HepG2 (cell line): ENCODE measurements around the gene MBD3. TPM values are rescaled to one million over a fixed set of nuclear protein-coding genes. Genes with fewer than 3 reads are reported as not detected.

ENCODE experiments used
- ATAC-seq: fragments of 200-7000 bp; cut with Tn5 transposase; 3 replicates; pipeline ENCODE4 v1.9.1; 2020; ENCODE audit warnings: mild to moderate bottlenecking, moderate library complexity
- BruUV-seq: library from RNA; stranded (reverse); fragments of 400-500 nt; replicated peaks from 2 replicates; lab custom pipeline; 2021; lab: Mats Ljungman, UMichigan
- CTCF ChIA-PET: fragments of 300-600 bp; formaldehyde crosslinking; extraction: SDS; loops from one replicate; lab custom pipeline; 2021; ENCODE audit warnings: low total read pairs, inconsistent platforms, low intra/inter-chr PET ratio; lab: Yijun Ruan, JAX
- POLR2A ChIA-PET: fragments of 350-600 bp; sonication (Branson Sonifier 250); formaldehyde crosslinking; loops from one replicate; lab custom pipeline; 2020; ENCODE audit warnings: antibody characterized with exemption, inconsistent platforms; lab: Yijun Ruan, JAX
- DNase-seq: peaks from one replicate; pipeline ENCODE4 v3.0.0-alpha.2; 2015; ENCODE audit warnings: low spot score
- FAIRE-seq: peaks from 3 replicates; lab custom pipeline; 2011; peaks lifted over from hg19 to GRCh38; lab: Jason Lieb, UNC
- H2AFZ ChIP-seq: one replicate; pipeline ENCODE4 v1.6.1; 2011; ENCODE audit warnings: low read length, inconsistent platforms
- H3K27ac ChIP-seq: fragments of 300-600 bp; 3 replicates; pipeline ENCODE4 v1.8.0; 2011; ENCODE audit warnings: mixed run types, mild to moderate bottlenecking, mixed read lengths, low read length, inconsistent platforms; ENCODE audit not compliant: insufficient read depth; ENCODE audit errors: extremely low read length
- H3K27me3 ChIP-seq, 2 experiments: fragments of 200-600 bp in 1 of 2; 2 replicates in 1 of 2; 3 replicates in 1 of 2; pipeline versions ENCODE4 v1.6.0 to v1.8.0; 2011; ENCODE audit warnings: low read length in 2 of 2, mild to moderate bottlenecking in 2 of 2, moderate library complexity in 2 of 2, inconsistent platforms in 1 of 2; ENCODE audit not compliant: insufficient read depth in 2 of 2, control insufficient read depth in 1 of 2
- H3K36me3 ChIP-seq, 2 experiments: fragments of 200-600 bp in 1 of 2; replicated peaks in 1 of 2; 2 replicates in 1 of 2; 3 replicates in 1 of 2; pipeline versions ENCODE4 v1.5.1 to v1.8.0; 2011; ENCODE audit warnings: low read length in 2 of 2, inconsistent platforms in 1 of 2; ENCODE audit not compliant: insufficient read depth in 2 of 2, control insufficient read depth in 1 of 2
- H3K4me1 ChIP-seq: 2 replicates; pipeline ENCODE4 v1.5.1; 2012; ENCODE audit warnings: low read length, inconsistent platforms; ENCODE audit not compliant: insufficient read depth
- H3K4me2 ChIP-seq: 2 replicates; pipeline ENCODE4 v1.6.0; 2011; ENCODE audit warnings: low read depth, low read length, inconsistent platforms
- H3K4me3 ChIP-seq, 3 experiments: fragments of 200-600 bp in 1 of 3; sonication (generic), shearing (Covaris generic) in 1 of 3; replicated peaks in 1 of 3; 2 replicates each; pipeline ENCODE4 v1.5.1; 2011 to 2016; ENCODE audit warnings: low read length in 3 of 3, inconsistent platforms in 2 of 3, low read depth in 2 of 3, mild to moderate bottlenecking in 2 of 3, control low read depth in 1 of 3, mixed read lengths in 1 of 3; ENCODE audit not compliant: insufficient read depth in 1 of 3
- H3K79me2 ChIP-seq: one replicate; pipeline ENCODE4 v1.6.1; 2011; ENCODE audit warnings: low read length, inconsistent platforms; ENCODE audit not compliant: insufficient read depth
- H3K9ac ChIP-seq: 2 replicates; pipeline ENCODE4 v1.6.0; 2011; ENCODE audit warnings: mild to moderate bottlenecking, low read depth, low read length, inconsistent platforms; ENCODE audit not compliant: insufficient read depth
- H3K9me3 ChIP-seq: 2 replicates; pipeline ENCODE4 v1.5.1; 2012; ENCODE audit warnings: mild to moderate bottlenecking, low read length
- H4K20me1 ChIP-seq: 2 replicates; pipeline ENCODE4 v1.6.0; 2011; ENCODE audit warnings: inconsistent platforms, mild to moderate bottlenecking, low read length, moderate library complexity; ENCODE audit not compliant: insufficient read depth
- DNMT1 ChIP-seq: sonication (generic); formaldehyde crosslinking; IDR thresholded peaks from 2 replicates; pipeline ENCODE4 v1.5.1; 2020; ENCODE audit warnings: mild to moderate bottlenecking, missing genetic modification reagents
- IRX3 ChIP-seq: sonication (generic); formaldehyde crosslinking; IDR thresholded peaks from 2 replicates; pipeline ENCODE4 v1.8.1; 2023; ENCODE audit warnings: mild to moderate bottlenecking, low read depth, missing genetic modification reagents, borderline replicate concordance
- MAX ChIP-seq: IDR thresholded peaks from 2 replicates; pipeline ENCODE4 v1.6.1; 2012; ENCODE audit warnings: inconsistent platforms
- MXD1 ChIP-seq: sonication (generic); formaldehyde crosslinking; IDR thresholded peaks from 2 replicates; pipeline ENCODE4 v1.4.0; 2020; ENCODE audit warnings: mild to moderate bottlenecking, missing genetic modification reagents
- SKIL ChIP-seq: sonication (generic); formaldehyde crosslinking; IDR thresholded peaks from 2 replicates; pipeline ENCODE4 v1.8.0; 2022; ENCODE audit warnings: missing genetic modification reagents, mild to moderate bottlenecking, moderate library complexity, borderline replicate concordance
- WIZ ChIP-seq: sonication (generic); formaldehyde crosslinking; IDR thresholded peaks from 2 replicates; pipeline ENCODE4 v1.5.1; 2020; ENCODE audit warnings: mild to moderate bottlenecking, missing genetic modification reagents
- ZFP37 ChIP-seq: sonication (generic); formaldehyde crosslinking; IDR thresholded peaks from 2 replicates; pipeline ENCODE4 v1.4.0; 2020; ENCODE audit warnings: missing genetic modification reagents, borderline replicate concordance
- ZNF20 ChIP-seq: sonication (generic); formaldehyde crosslinking; IDR thresholded peaks from 2 replicates; pipeline ENCODE4 v1.4.0; 2020; ENCODE audit warnings: mild to moderate bottlenecking, moderate library complexity, missing genetic modification reagents
- ZNF205 ChIP-seq: IDR thresholded peaks from 2 replicates; pipeline ENCODE4 v1.6.1; 2018; ENCODE audit warnings: missing biosample characterization, missing genetic modification reagents
- ZNF337 ChIP-seq: sonication (generic); formaldehyde crosslinking; IDR thresholded peaks from 2 replicates; pipeline ENCODE4 v1.5.1; 2020; ENCODE audit warnings: missing genetic modification reagents, low read depth, mild to moderate bottlenecking, borderline replicate concordance
- ZNF576 ChIP-seq: sonication (generic); formaldehyde crosslinking; IDR thresholded peaks from 2 replicates; pipeline ENCODE4 v1.4.0; 2020; ENCODE audit warnings: mild to moderate bottlenecking, missing genetic modification reagents
- ZSCAN25 ChIP-seq: sonication (generic); formaldehyde crosslinking; IDR thresholded peaks from 2 replicates; pipeline ENCODE4 v1.8.0; 2022; ENCODE audit warnings: mild to moderate bottlenecking, missing genetic modification reagents
- ZUFSP ChIP-seq: sonication (generic); formaldehyde crosslinking; IDR thresholded peaks from 2 replicates; pipeline ENCODE4 v1.9.0; 2021; ENCODE audit warnings: missing genetic modification reagents, mild to moderate bottlenecking, borderline replicate concordance
- ZXDC ChIP-seq: sonication (generic); formaldehyde crosslinking; IDR thresholded peaks from 2 replicates; pipeline ENCODE4 v1.5.0; 2020; ENCODE audit warnings: mild to moderate bottlenecking, missing genetic modification reagents
- WGBS: methylation state at CpG from one replicate; pipeline ENCODE4 v1.1.6; 2017; ENCODE audit warnings: low lambda C conversion rate; 5-methylcytosine and 5-hydroxymethylcytosine counted together
- in situ Hi-C: cut with HindIII; loops from 2 replicates; pipeline ENCODE4 v1.10.0; 2017; ENCODE audit warnings: low pct_unique_long_range_greater_than_20kb; ENCODE audit not compliant: extremely low pct_ligation_motif_present
- intact Hi-C: fragments of 100-400 bp; cut with micrococcal nuclease; formaldehyde crosslinking; loops from one replicate; pipeline ENCODE4 v1.10.0; 2022; ENCODE audit not compliant: unreplicated experiment
- polyA plus RNA-seq, 8 experiments: library from polyadenylated mRNA; depleted of rRNA in 3 of 8; stranded (reverse) in 7 of 8; unstranded in 1 of 8; fragments of >200 nt; fragmentation: Illumina TruSeq in 4 of 8; extraction: Trizol in 4 of 8; gene quantifications; 2 replicates each; pipeline versions ENCODE4 v1.2.1 to v1.2.3, GENCODE V29; 2011 to 2016; ENCODE audit warnings: low read depth in 4 of 8, missing spikeins in 1 of 8, mixed read lengths in 1 of 8; ENCODE audit not compliant: insufficient read depth in 1 of 8
- total RNA-seq, 5 experiments: library from RNA; depleted of rRNA; stranded (reverse); fragments of >200 nt; fragmentation: Illumina TruSeq; extraction: Trizol; gene quantifications; 2 replicates each; pipeline ENCODE4 v1.2.3, GENCODE V29; 2016; ENCODE audit warnings: low read depth in 1 of 5

MBD3 gene
- total and polyA plus RNA-seq, 2 of the 13 experiments (the other 11 are each of a cell fraction or from before 2014, with no cell fraction given): 21.2 to 76.9 TPM

GRCh38 chr19:1568320-1569019 is 24.2 kb downstream of the MBD3 start, which contains the start of gene MEX3D (continued):
- 0 out of 2 replicates have a peak, but pooled peaks have one; percentile 51 for TF ChIP-seq ZFP37 (CRISPR knock-in tag)
- TF ChIP-seq MAX: peak; percentile 98
- TF ChIP-seq MXD1 (CRISPR knock-in tag): peak; percentile 94
- 0 out of 2 replicates have a peak, but pooled peaks have one; percentile 51 for TF ChIP-seq WIZ (CRISPR knock-in tag)
- peak; percentile 73; the same call in 1 of the 2 replicates for TF ChIP-seq ZXDC
- TF ChIP-seq, all 625 proteins: peak for 190

- ChIA-PET POLR2A (no interaction called here), CTCF (no interaction called here)
- H3K4me1 ChIP-seq: peaks cover 16% of the 10 kb centered on the region
- H4K20me1 ChIP-seq: 0 out of 2 replicates have a peak, but pooled peaks cover 6% of the 10 kb centered on the region
- no CpG with 5 or more reads among the region's 73 CpGs for WGBS
- peaks cover 11% of the 10 kb centered on the region for H3K79me2 ChIP-seq
- no peak overlapping the region for H3K4me2 ChIP-seq
- H3K27me3 ChIP-seq: peaks cover 0 to 8% of the 10 kb centered on the region in 2 experiments; a peak in 2 of 5 replicates
- H3K4me3 ChIP-seq: peak overlapping the region in 2 of 3 experiments; percentile 75 to 81; a peak in 3 of 6 replicates
- BruUV-seq: no TSS peak
- H3K36me3 ChIP-seq: peaks cover 0 to 3% of the 10 kb centered on the region in 2 experiments; a peak in 3 of 5 replicates
- no peak overlapping the region for H3K9ac ChIP-seq
- intact Hi-C loops (loop anchor here (2.0 kb wide), 1 partner anchor 21 kb away; no protein-coding TSS in a partner anchor), in situ Hi-C loops (no loop called here)
- ATAC-seq (no peak), FAIRE-seq (no peak), DNase-seq (no peak)
- H3K27ac ChIP-seq: no peak overlapping the region
- H2AFZ ChIP-seq: no peak overlapping the region
- no peaks in the 10 kb centered on the region for H3K9me3 ChIP-seq
- TF ChIP-seq ZNF576 (CRISPR knock-in tag) (no peak), ZNF337 (no peak), DNMT1 (CRISPR knock-in tag) (no peak), ZSCAN25 (CRISPR knock-in tag) (no peak), ZNF205 (no peak), ZNF20 (CRISPR knock-in tag) (no peak), IRX3 (CRISPR knock-in tag) (no peak), ZUFSP (CRISPR knock-in tag) (no peak), SKIL (no peak)
Measured at GRCh38 chr19:1567848-1568227, 24.8 kb downstream of the MBD3 start.
